GM21723 (cell line): ENCODE results near the gene LY6G6D.
"Not testable (repeated sequence)": the region's sequence is repeated elsewhere in the genome, so short reads cannot be mapped to it uniquely, and the experiment has no call there.

Experiments used
- ATAC-seq: cut with Tn5 transposase; IDR thresholded peaks from one replicate; pipeline ENCODE4 v1.9.1; 2021; ENCODE audit warnings: mild to moderate bottlenecking, moderate library complexity; ENCODE audit not compliant: unreplicated experiment

LY6G6D gene

GRCh38 chr6:31691564-31692108, 23.5 kb upstream of the LY6G6D start:
- ATAC-seq: no peak

- no peak for ATAC-seq
Measured at GRCh38 chr6:31692353-31692752, 22.8 kb upstream of the LY6G6D start.

GRCh38 chr6:31692886-31693285, 22.3 kb upstream of the LY6G6D start:
- no peak for ATAC-seq

GRCh38 chr6:31693535-31693934, 21.6 kb upstream of the LY6G6D start:
- no peak for ATAC-seq

GRCh38 chr6:31697555-31697954, 17.6 kb upstream of the LY6G6D start:
- ATAC-seq: no peak

- ATAC-seq: no peak
Measured at GRCh38 chr6:31700740-31701401, 14.3 kb upstream of the LY6G6D start.

GRCh38 chr6:31701666-31702404, 13.3 kb upstream of the LY6G6D start:
- no peak for ATAC-seq

GRCh38 chr6:31702405-31702818, 12.7 kb upstream of the LY6G6D start:
- no peak for ATAC-seq

- peak; percentile 87 for ATAC-seq
Measured at GRCh38 chr6:31702819-31703716, 12.1 kb upstream of the LY6G6D start, which contains the start of gene ABHD16A. ABHD16A (minus strand) TSS chr6:31703324; CDS start chr6:31703281, 43 bp downstream.

- no peak for ATAC-seq
Measured at GRCh38 chr6:31705931-31706330, 9.2 kb upstream of the LY6G6D start.

GRCh38 chr6:31706599-31706998, 8.5 kb upstream of the LY6G6D start, which contains the start of gene LY6G6F:
LY6G6F (plus strand) TSS chr6:31706866; CDS start chr6:31706907, 41 bp downstream.
- no peak for ATAC-seq

GRCh38 chr6:31707701-31708100, 7.4 kb upstream of the LY6G6D start:
- no peak for ATAC-seq

- no peak for ATAC-seq
Measured at GRCh38 chr6:31708224-31708623, 6.9 kb upstream of the LY6G6D start.

GRCh38 chr6:31709157-31709556, 6.0 kb upstream of the LY6G6D start:
- not testable (repeated sequence) for ATAC-seq

GRCh38 chr6:31710523-31711219, 4.5 kb upstream of the LY6G6D start:
- no peak for ATAC-seq

- ATAC-seq: no peak
Measured at GRCh38 chr6:31711233-31711632, 3.9 kb upstream of the LY6G6D start.

- ATAC-seq: no peak
Measured at GRCh38 chr6:31712296-31712695, 2.9 kb upstream of the LY6G6D start.

- no peak for ATAC-seq
Measured at GRCh38 chr6:31713465-31713864, 1.7 kb upstream of the LY6G6D start.

- ATAC-seq: no peak
Measured at GRCh38 chr6:31713991-31714684, 1.0 kb upstream of the LY6G6D start.
